Measurements from ENCODE around the gene AP3B2.

DNA sequence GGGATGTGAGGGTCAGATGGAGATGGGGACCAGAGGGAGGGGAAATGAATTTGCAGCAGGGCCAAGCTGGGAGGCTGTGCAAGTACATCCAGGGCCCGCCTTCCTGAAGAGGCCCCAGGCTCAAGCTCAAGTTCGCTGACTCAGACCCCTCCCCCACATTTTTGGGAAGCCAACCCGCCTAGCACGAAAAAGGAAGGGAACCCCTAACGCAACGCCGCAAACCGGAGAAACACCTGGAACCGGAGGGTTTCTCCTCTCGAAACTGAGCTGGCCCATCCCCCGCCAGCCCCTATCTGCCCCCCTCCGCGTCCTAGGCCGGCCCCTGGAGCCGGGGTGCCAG, 624 bp downstream of the AP3B2 start:
- TF ChIP-seq EZH2 (IDR thresholded peaks at IDR 0.05; ENCODE audit: low read length), result no peak
- TF ChIP-seq, protein P1, sequence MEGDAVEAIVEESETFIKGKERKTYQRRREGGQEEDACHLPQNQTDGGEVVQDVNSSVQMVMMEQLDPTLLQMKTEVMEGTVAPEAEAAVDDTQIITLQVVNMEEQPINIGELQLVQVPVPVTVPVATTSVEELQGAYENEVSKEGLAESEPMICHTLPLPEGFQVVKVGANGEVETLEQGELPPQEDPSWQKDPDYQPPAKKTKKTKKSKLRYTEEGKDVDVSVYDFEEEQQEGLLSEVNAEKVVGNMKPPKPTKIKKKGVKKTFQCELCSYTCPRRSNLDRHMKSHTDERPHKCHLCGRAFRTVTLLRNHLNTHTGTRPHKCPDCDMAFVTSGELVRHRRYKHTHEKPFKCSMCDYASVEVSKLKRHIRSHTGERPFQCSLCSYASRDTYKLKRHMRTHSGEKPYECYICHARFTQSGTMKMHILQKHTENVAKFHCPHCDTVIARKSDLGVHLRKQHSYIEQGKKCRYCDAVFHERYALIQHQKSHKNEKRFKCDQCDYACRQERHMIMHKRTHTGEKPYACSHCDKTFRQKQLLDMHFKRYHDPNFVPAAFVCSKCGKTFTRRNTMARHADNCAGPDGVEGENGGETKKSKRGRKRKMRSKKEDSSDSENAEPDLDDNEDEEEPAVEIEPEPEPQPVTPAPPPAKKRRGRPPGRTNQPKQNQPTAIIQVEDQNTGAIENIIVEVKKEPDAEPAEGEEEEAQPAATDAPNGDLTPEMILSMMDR (optimal IDR thresholded peaks at IDR 0.05 in 1 of 3, IDR thresholded peaks at IDR 0.05 in 1 of 3, conservative IDR thresholded peaks at IDR 0.05 in 1 of 3; ENCODE audit: extremely low read depth in 1 of 3, insufficient read depth in 2 of 3, low read length in 3 of 3), result no peak
